Chondrocyte (in vitro differentiated cells): ENCODE measurements around the gene EHMT1. TPM values are rescaled to one million over a fixed set of nuclear protein-coding genes. Genes with fewer than 3 reads are reported as not detected.
"Not testable (repeated sequence)": the region's sequence is repeated elsewhere in the genome, so short reads cannot be mapped to it uniquely, and the experiment has no call there.

Experiments
- DNase-seq: peaks from one replicate; pipeline ENCODE4 v3.0.0; 2021; ENCODE audit warnings: mixed read lengths, low spot score
- H3K27ac Mint-ChIP-seq: one replicate; pipeline ENCODE4 v1.8.0; 2021; ENCODE audit warnings: mild to moderate bottlenecking, moderate library complexity, mixed read lengths; ENCODE audit not compliant: unreplicated experiment
- H3K27me3 Mint-ChIP-seq: 2 replicates; pipeline ENCODE4 v1.8.0; 2021; ENCODE audit warnings: low read depth, mixed read lengths
- H3K36me3 Mint-ChIP-seq: 2 replicates; pipeline ENCODE4 v1.8.0; 2021; ENCODE audit warnings: low read depth, mixed read lengths
- H3K4me1 Mint-ChIP-seq: 2 replicates; pipeline ENCODE4 v1.8.0; 2021; ENCODE audit warnings: low read depth, mild to moderate bottlenecking, mixed read lengths
- H3K4me3 Mint-ChIP-seq: one replicate; pipeline ENCODE4 v1.8.0; 2021; ENCODE audit warnings: mild to moderate bottlenecking, moderate library complexity, mixed read lengths; ENCODE audit not compliant: unreplicated experiment
- H3K9me3 Mint-ChIP-seq: 2 replicates; pipeline ENCODE4 v1.8.0; 2021; ENCODE audit warnings: low read depth, mixed read lengths
- CTCF ChIP-seq: fragments of 200-600 bp; sonication (generic); IDR thresholded peaks from 2 replicates; pipeline ENCODE4 v1.5.0; 2021; ENCODE audit warnings: antibody characterized with exemption, mild to moderate bottlenecking, moderate library complexity
- total RNA-seq: library from RNA; stranded (reverse); gene quantifications from 3 replicates; pipeline ENCODE4 v1.2.1, GENCODE V29; 2021

EHMT1 gene
- total RNA-seq, 1 donor from 2014 or later: 61.0 TPM

GRCh38 chr9:137709411-137710101 lies 90.8 kb downstream of the EHMT1 start:
- no peaks in the 10 kb centered on the region for H3K27me3 Mint-ChIP-seq
- H3K36me3 Mint-ChIP-seq: peaks cover 15% of the 10 kb centered on the region
- no peak overlapping the region for H3K4me3 Mint-ChIP-seq
- no peak for DNase-seq
- no peak overlapping the region for H3K27ac Mint-ChIP-seq
- no peak for TF ChIP-seq CTCF
- H3K9me3 Mint-ChIP-seq: no peaks in the 10 kb centered on the region
- H3K4me1 Mint-ChIP-seq: peaks cover 4% of the 10 kb centered on the region

GRCh38 chr9:137710704-137711103 lies 91.9 kb downstream of the EHMT1 start:
- H3K36me3 Mint-ChIP-seq: peaks cover 20% of the 10 kb centered on the region
- no peak for TF ChIP-seq CTCF
- H3K27ac Mint-ChIP-seq: no peak overlapping the region
- no peaks in the 10 kb centered on the region for H3K9me3 Mint-ChIP-seq
- H3K27me3 Mint-ChIP-seq: no peaks in the 10 kb centered on the region
- no peak overlapping the region for H3K4me3 Mint-ChIP-seq
- peaks cover 4% of the 10 kb centered on the region for H3K4me1 Mint-ChIP-seq
- DNase-seq: no peak

GRCh38 chr9:137711678-137712105 lies 92.9 kb downstream of the EHMT1 start:
- Mint-ChIP-seq H3K27ac (no peak overlapping the region), H3K9me3 (no peaks in the 10 kb centered on the region), H3K4me3 (no peak overlapping the region), H3K4me1 (peaks cover 4% of the 10 kb centered on the region), H3K27me3 (no peaks in the 10 kb centered on the region), H3K36me3 (peaks cover 23% of the 10 kb centered on the region)
- no peak for DNase-seq
- TF ChIP-seq CTCF: no peak

GRCh38 chr9:137715321-137715720 lies 96.5 kb downstream of the EHMT1 start:
- no peak for TF ChIP-seq CTCF
- no peak overlapping the region for H3K4me3 Mint-ChIP-seq
- peaks cover 35% of the 10 kb centered on the region for H3K36me3 Mint-ChIP-seq
- no peaks in the 10 kb centered on the region for H3K9me3 Mint-ChIP-seq
- H3K27me3 Mint-ChIP-seq: no peaks in the 10 kb centered on the region
- DNase-seq: no peak
- H3K4me1 Mint-ChIP-seq: no peaks in the 10 kb centered on the region
- no peak overlapping the region for H3K27ac Mint-ChIP-seq

GRCh38 chr9:137715866-137716693 lies 97.3 kb downstream of the EHMT1 start:
- not testable (repeated sequence) for H3K9me3 Mint-ChIP-seq, H3K4me3 Mint-ChIP-seq, H3K27me3 Mint-ChIP-seq, H3K4me1 Mint-ChIP-seq, DNase-seq, H3K27ac Mint-ChIP-seq
- H3K36me3 Mint-ChIP-seq: peaks cover 33% of the 10 kb centered on the region
